ENCODE measurements around the gene ZBTB43.
"Not testable (repeated sequence)": the region's sequence is repeated elsewhere in the genome, so short reads cannot be mapped to it uniquely, and the experiment has no call there.

The ZBTB43 gene

DNA sequence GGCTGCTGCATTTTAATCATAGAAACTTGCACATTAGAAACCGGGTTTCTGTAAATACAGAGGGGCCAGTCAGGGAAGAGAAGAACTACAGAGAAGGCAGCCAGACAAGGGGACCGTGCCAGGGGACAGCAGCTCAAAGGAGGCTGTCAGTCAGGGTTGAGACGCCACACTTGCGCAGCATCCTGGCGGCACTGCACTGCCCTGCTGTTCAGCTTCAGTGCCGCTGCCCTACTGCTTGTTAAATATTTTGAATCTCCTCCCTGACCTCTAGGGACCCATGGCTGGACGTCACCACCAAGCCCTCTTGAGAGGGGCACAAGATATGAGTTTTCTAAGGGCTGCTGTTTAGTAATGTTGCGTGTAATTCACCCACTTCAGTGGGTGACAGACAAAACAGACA, 43.6 kb upstream of the ZBTB43 start:
- Histone ChIP-seq H3K9me3 (no peaks in the 10 kb centered on the region), H3K4me3 (ENCODE audit: low read depth, low read length) (no peak overlapping the region), H3K27me3 (no peaks in the 10 kb centered on the region), H3K4me1 (no peaks in the 10 kb centered on the region), H3K36me3 (no peaks in the 10 kb centered on the region)
- no peak for DNase-seq
- TF ChIP-seq CTCF (IDR thresholded peaks at IDR 0.05; ENCODE audit: low read depth, low read length) = no peak

- Histone ChIP-seq H3K4me1 (no peaks in the 10 kb centered on the region), H3K9me3 (no peaks in the 10 kb centered on the region), H3K27me3 (no peaks in the 10 kb centered on the region), H3K4me3 (ENCODE audit: low read depth, low read length) (no peak overlapping the region), H3K36me3 (no peaks in the 10 kb centered on the region)
- DNase-seq = peak; percentile 55
- TF ChIP-seq CTCF (IDR thresholded peaks at IDR 0.05; ENCODE audit: low read depth, low read length) = no peak
Observed at GRCh38 chr9:126763130-126763764, 41.6 kb upstream of the ZBTB43 start.

DNA sequence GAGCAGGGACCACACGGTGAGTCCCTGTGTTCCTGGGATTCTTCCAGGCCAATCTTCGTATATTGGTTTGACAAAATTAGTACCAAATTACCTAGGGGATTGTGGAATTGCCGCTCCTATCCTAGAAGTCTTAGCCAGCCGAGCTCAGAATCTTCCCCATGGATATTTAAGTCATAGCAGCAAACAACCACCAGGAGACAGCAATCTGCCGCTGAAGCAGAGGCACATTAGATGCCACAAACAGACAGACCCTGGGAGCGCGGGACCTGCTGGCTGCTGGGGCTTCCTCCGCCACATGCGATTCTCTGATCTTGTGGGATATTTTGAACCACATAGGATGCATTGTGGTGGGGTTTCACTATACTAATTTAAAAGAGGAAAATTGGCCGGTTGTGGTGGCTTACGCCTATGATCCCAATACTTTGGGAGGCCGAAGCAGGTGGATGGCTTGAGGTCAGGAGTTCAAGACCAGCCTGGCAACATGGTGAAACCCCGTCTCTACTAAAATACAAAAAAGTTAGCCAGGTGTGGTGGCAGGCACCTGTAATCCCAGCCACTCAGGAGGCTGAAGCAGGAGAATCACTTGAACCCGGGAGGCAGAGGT, 31.7 kb upstream of the ZBTB43 start:
- DNase-seq = peak; percentile 60
- Histone ChIP-seq H3K4me3 (ENCODE audit: low read depth, low read length) (no peak overlapping the region), H3K4me1 (no peaks in the 10 kb centered on the region), H3K9me3 (no peaks in the 10 kb centered on the region), H3K36me3 (no peaks in the 10 kb centered on the region), H3K27me3 (peaks cover 7% of the 10 kb centered on the region; the same call in 1 of the 2 replicates)
- peak; percentile 74 for TF ChIP-seq CTCF (IDR thresholded peaks at IDR 0.05; ENCODE audit: low read depth, low read length)

- Histone ChIP-seq H3K27me3 (peaks cover 7% of the 10 kb centered on the region; the same call in 1 of the 2 replicates), H3K9me3 (no peaks in the 10 kb centered on the region), H3K36me3 (no peaks in the 10 kb centered on the region), H3K4me1 (no peaks in the 10 kb centered on the region), H3K4me3 (ENCODE audit: low read depth, low read length) (no peak overlapping the region)
- no peak for DNase-seq
- TF ChIP-seq CTCF (IDR thresholded peaks at IDR 0.05; ENCODE audit: low read depth, low read length) = no peak
Observed at GRCh38 chr9:126775926-126776325, 28.9 kb upstream of the ZBTB43 start.

- H3K27me3 ChIP-seq = peaks cover 7% of the 10 kb centered on the region; the same call in 1 of the 2 replicates
- no peaks in the 10 kb centered on the region for H3K4me1 ChIP-seq
- no peak for DNase-seq
- no peaks in the 10 kb centered on the region for H3K9me3 ChIP-seq
- no peak overlapping the region for H3K4me3 ChIP-seq (ENCODE audit: low read depth, low read length)
- H3K36me3 ChIP-seq = no peaks in the 10 kb centered on the region
- peak; percentile 28 for TF ChIP-seq CTCF (IDR thresholded peaks at IDR 0.05; ENCODE audit: low read depth, low read length)
Observed at GRCh38 chr9:126777733-126778132, 27.1 kb upstream of the ZBTB43 start.

GRCh38 chr9:126778141-126778540, 26.7 kb upstream of the ZBTB43 start:
- H3K27me3 ChIP-seq = peaks cover 7% of the 10 kb centered on the region; the same call in 1 of the 2 replicates
- no peak overlapping the region for H3K4me3 ChIP-seq (ENCODE audit: low read depth, low read length)
- TF ChIP-seq CTCF (IDR thresholded peaks at IDR 0.05; ENCODE audit: low read depth, low read length) = no peak
- DNase-seq = no peak
- H3K4me1 ChIP-seq = no peaks in the 10 kb centered on the region
- no peaks in the 10 kb centered on the region for H3K9me3 ChIP-seq
- no peaks in the 10 kb centered on the region for H3K36me3 ChIP-seq

GRCh38 chr9:126778696-126779095, 26.1 kb upstream of the ZBTB43 start:
- not testable (repeated sequence) for H3K4me3 ChIP-seq (ENCODE audit: low read depth, low read length); H3K9me3 ChIP-seq; H3K36me3 ChIP-seq; H3K4me1 ChIP-seq; DNase-seq; H3K27me3 ChIP-seq

Data from BE2C (cell line).